NCI-H345 (cell line): ENCODE measurements around the gene DNAH6.
A peak's percentile ranks its signal among the peaks of the same experiment; 100 is the strongest.

Source experiments
- DNase-seq: peaks from one replicate; lab custom pipeline; 2025; lab: John Stamatoyannopoulos, UW

DNAH6 gene

DNA sequence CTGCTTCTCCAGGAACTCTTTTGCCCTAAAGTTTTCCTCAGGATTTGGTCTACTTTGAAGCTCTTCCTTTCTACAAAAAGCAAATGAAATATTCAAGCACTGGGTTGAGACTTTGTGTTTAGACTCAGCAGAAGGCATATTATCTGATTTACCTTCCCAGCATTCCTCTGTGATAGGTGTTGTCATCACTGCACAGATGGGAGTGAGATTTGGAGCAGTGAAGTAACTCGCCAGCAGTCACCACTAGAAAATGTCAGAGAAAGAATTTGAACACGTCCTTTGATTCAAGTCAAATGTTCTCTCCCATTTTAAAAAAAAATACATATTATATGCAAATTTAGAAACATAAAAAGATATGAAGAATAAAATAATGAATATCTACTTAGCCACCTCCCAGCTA is 112.2 kb downstream of the DNAH6 start:
- no peak for DNase-seq

DNA sequence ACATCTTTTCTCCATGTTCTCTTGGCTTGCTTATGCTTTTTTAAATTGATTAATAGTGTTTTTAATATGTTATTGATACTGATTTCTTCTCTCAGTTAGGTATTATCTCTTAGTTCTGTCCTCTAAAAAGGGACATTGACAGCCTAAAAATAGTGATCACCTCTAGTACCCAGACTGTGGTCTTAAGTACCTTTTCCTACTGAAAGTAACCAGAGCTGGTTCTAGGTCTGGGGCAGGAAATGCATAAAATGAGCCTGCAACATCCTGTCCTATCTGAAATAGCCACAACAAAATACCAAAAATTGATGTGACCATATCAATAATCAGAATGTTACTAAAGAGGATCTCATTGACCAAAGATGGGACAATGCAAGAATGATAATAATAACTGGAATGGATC is 113.3 kb downstream of the DNAH6 start:
- no peak for DNase-seq

DNA sequence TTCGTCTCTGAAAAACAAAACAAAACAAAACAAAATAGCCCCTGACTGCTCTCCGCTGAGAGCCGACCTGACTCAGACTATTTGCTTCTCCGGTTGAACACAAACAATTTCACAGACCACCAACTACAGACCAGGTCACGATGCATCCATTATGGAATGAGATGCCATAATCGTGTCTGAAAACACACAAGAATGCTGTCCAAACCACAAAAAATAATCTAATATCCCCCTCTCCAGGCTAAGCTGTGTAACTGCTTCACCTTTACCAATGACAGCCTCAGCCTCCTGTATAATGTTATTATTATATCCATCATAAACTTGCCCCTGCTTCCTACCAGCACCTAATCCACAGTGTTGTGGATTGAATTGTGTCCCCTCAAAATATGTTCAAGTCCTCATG is 114.7 kb downstream of the DNAH6 start:
- DNase-seq = peak; percentile 7

DNA sequence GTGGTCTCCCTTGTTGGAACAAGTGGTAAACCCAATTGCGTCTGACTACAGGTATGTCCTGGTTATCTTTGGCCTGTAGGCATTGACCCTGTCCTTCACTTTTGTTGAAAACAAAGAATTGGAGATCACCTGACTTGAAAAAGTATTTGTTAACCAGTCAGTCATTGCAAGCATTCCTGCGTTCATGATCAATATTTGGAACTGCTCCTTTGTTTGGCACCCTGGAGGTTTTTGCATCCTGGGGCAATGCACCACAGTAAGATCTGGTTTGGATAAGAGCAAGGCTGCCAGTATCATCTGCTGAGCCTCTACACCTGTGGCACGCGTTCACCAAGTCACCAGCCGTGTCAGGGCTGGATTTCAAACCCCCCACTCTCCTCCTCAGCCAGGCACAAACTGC is 115.7 kb downstream of the DNAH6 start:
- no peak for DNase-seq

DNA sequence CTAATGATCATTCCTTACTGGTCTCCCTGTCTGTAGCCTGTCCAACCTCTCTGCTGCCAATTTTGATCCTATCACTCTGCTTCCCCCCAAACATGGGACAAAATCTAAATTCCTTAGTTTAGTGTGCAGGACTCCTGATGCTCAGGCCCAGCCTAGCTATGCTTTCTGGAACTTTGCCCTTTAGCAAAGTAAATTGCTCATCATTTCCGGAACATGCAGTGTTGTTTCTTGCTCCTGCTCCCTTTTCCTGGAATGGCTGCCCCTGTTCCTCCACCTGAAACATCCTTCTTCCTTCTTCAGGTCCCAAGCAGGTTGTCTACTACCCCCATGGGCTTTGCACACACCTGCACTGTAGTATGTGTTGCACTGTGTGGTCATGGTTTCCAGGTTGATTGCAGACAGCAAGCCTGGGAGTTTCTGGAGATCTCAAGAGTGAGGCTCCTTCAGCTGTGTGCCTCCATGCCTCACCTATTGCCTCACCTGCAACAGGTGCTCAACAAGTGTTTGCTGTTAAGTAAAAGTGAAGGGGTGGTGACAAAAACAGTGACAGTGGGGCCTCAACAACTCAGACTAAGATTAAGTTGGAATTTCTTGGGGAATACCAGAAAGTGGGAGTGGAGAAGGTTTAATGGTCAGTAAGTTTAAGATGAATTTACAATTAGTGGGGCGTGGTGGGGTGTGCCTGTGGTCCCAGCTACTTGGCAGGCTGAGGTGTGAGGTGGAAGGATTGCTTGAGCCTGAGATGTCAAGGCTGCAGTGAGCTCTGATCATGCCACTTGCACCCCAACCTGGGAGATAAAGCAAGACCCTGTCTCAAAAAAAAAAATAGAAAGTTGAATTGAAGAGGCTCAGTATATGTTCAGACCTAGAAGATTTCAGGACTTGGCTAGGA is 120.0 kb downstream of the DNAH6 start:
- no peak for DNase-seq

DNA sequence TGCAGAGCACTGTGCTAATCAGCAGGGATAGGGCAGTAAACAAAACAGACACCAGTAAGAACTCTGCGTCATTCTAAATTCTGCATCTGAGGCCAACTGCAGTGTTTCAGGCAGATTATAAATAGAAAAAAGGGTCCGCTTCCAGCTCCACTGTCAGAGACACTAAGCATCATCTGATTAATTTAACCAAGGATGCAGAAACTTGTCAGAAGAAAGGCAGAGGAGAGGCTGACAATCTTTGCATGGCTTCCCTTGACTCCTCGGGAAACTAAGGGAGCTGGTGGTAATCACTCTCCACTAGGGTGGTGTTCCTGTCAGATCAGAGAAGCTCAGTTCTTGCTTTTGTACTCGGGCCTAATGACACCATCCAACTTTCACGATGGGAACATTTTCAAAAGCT is 123.5 kb downstream of the DNAH6 start:
- DNase-seq = no peak

DNA sequence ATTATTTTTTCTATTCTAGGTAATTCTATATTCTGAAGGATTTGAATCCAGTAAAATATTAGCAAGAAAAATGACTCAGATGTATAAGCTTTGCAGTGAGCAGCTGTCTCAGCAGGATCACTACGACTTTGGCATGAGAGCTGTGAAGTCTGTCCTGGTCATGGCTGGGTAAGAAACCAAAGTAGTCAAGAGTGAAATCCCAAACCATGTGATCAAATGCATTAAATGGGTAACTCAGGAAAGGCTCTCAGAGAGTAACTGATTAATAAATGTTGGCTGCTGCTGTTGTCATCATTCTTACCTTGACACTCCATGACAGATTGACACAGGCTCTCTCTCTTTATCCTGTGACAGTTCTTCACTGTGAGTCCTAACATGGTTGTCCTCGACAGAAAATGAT is 124.1 kb downstream of the DNAH6 start:
- no peak for DNase-seq

DNA sequence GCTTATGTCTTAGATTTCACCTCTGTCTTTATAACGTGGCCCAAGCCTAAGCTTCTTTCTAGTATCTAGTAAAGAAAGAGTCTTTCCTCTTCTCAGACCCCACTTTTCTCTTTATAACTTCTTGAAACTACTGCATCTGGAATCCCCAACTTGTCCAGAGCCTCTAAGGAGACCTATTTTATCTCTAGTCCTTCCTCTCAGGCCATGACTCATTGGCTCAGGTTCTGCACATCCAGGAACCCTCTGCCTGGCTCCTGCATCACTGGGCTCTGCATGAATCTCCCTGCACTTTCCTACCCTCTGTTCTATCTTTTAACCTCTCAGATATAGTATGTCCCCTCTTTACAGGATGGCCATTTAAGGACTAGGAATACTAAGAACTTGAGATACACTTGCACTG is 124.7 kb downstream of the DNAH6 start:
- DNase-seq = no peak

DNA sequence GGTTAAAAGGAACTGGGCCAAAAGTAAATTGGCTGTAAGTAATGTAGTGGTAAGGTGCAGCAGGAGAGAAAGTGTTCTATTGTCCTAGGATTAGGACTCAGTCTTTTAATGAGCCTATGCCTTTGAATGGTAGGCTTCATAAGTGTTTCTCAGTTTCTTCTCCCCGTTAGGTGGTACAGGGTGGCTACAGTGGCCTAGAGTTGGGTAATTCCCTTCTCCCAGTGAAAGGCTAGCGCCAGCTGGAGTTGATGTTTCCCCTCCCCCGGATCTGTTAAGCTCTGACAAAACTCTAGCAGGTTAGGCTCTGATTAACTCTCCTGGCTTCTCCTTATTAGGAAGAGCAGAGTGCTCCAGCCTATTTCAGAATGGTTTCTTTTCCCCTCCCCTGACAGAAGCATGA is 127.7 kb downstream of the DNAH6 start:
- DNase-seq = no peak

DNA sequence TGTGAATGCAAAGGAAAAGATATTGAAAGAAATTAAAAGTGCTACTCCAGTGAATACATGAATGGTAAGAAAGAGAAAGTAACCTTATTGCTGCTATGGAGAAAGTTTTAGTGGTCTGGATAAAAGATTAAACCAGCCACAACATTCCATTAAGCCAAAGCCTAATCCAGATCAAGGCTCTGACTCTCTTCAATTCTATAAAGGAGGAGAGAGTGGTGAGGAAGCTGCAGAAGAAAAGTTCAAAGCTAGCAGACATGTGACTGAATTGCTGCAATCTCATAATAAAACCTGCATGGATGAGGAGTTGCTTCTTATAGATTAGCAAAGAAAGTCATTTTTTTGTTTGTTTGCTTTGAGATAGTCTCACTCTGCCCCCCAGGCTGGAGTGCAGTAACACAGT is 130.2 kb downstream of the DNAH6 start:
- no peak for DNase-seq

DNA sequence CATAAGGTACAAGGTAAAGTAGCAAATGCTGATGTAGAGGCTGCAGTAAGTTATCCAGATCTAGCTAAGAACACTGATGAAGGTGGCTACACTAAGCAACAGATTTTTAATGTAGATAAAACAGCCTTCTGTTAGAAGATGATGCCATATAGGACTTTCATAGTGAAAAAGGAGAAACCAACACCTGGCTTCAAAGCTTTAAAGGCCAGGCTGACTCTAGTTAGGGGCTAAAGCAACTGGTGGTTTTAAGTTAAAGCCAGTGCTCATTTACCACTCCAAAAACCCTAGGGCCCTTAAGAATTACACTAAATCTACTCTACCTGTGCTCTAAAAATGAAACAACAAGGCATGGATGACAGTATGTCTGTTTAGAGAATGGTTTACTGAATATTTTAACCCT is 131.0 kb downstream of the DNAH6 start:
- no peak for DNase-seq

DNA sequence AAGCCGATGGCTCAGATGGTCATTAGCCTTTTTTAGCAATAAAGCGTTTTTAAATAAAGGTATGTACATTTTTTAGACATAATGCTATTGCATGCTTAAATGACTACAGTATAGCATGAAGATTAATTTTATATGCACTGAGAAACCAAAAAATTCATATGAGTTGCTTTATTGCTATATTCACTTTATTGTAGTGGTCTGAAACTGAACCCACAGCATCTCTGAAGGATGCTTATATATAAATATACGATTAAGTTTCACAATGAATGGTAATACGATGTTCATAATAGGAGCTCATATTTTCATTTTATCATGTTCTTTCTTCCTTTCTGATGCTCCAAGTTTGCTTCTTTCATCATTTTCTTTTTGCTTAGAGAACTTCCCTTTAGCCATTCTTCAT is 132.8 kb downstream of the DNAH6 start:
- no peak for DNase-seq

DNA sequence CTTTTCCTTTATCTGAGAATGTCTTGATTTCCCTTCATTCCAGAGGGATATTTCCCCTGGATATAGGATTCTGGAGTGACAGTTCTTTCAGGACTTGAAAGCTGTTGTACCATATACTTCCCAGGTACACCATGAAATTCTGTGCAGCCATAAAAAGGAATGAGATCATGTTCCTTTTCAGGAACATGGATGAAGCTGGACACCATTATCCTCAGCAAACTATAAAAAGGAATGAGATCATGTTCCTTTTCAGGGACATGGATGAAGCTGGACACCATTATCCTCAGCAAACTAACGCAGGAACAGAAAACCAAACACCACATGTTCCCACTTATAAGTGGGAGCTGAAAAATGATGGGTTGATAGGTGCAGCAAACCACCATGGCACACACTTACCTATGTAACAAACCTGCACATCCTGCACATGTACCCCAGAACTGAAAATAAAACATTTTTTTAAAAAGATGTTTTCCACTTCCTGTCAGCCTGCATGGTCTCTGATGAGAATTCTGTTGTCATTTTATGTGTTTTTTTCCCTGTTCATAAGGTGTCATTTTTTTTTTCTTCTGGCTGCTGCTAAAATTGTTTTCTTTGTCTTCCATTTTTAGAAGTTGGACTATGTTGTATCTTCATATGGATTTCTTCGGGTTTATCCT is 133.3 kb downstream of the DNAH6 start:
- no peak for DNase-seq

DNA sequence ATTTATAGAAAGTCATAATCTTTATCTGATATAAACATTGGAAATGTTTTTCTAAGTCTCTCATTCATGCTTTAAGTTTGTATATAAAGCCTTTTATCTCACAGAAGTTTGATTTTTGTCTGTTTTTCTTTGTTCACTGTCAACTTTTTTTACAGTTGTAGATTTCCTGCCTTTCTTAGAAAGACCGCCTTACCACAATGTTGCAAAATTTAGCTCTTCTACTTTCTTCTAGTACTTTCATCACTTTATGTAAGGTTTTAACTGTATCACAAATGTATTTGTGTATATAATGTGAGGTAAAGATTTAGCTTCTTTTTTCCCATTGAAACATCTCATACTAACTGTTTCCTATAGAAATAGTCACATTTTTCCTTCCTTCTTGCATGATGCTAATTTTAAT is 136.1 kb downstream of the DNAH6 start:
- DNase-seq = no peak

DNA sequence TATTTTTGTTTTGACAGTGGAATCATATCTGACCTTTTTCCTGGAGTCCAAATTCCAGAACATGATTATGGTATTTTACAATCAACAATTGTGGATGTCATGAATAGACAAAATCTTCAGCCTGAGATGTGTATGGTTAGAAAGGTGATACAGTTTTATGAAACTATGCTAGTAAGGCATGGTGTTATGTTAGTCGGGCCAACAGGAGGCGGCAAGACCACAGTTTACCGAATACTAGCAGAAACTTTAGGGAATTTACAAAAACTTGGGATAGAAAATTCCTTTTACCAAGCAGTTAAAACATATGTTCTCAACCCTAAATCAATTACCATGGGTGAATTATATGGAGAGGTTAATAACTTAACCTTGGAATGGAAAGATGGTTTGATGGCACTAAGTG is 137.0 kb downstream of the DNAH6 start:
- no peak for DNase-seq

DNA sequence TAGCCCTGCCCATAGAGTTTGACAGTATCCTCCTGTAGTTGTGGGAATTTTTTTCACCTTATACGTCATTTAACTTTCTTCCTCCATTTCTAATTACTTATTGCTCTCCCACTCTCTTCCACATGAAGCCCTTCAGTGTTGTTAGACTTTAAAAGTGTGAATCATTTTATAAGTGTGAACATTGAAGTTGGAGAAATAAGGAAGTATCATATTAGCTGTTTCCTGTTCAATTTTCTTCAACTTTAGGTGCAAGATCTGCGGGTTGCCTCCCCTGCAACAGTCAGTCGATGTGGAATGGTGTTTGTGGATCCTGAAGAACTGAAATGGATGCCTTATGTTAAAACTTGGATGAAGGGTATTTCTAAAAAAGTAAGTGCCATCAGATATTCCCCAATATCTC is 138.1 kb downstream of the DNAH6 start:
- no peak for DNase-seq

DNA sequence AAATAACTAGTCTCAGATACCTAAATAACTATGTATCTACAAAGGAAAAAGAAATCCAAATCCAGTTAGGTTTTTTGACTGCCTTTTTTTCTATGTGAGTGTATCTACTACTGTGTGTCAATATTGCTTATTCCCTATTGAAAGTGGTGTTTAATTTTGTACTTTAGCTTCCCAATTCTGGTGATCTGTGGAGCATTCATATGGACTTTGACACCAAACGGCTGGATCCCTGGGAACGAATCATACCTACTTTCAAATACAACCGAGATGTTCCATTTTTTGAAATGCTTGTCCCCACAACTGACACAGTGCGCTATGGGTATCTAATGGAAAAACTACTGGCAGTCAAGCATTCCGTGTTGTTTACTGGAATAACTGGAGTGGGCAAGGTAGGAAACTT is 152.8 kb downstream of the DNAH6 start:
- DNase-seq = no peak

DNA sequence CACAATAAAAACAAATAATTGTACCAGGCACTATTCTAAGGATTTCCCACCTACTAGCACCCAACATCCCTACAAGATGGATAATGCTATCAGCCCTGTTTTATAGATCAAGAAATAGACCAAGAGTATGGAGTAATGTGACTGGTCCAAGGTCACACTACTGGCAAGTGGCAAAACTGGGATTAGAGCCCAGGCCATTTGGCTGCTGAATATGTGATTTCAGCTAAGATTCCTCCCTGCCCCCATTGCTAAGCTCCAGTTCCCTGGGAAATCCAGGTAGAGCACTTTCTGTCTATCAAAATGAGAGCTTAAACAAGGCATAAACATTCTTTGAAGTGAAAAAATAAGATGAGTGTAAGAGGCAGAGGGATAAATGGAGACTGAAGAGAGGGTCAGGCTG is 157.8 kb downstream of the DNAH6 start:
- no peak for DNase-seq

DNA sequence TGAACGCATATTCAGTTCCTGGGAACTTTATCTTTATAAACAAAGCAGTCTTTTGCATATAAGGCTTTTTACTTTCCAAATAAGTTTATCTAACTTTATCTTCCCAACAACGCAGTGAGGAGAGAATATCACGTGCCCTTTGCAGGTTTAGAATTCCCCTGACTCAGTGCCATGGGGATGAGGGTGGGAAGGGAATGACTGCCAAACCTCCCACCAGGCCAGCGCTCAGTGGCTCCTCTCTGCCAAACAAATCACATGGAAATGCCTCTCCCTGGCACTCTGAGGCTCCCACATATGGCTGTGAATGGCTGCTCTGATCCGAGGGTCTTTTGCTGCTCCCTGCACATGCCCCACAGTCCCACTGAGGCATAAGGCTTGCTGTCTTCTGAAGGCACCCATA is 158.3 kb downstream of the DNAH6 start:
- no peak for DNase-seq

DNA sequence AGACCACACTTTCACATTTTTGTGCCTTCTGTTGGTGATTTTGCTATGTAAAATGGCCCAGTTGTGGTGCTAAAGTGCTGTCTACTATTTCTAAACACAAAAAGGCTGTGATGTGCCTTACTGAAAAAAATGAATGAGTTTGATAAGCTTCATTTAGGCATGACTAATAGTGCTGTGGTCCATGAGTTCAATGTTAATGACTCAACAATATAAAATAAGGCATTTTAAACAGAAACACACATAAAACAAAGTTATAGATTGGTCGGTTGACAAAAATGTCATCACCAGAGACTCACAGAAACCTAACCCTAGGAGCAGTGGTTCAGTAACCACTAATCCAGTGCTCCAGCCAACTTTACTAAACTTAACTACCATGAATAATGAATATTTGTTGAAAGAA is 160.0 kb downstream of the DNAH6 start:
- DNase-seq = no peak

DNA sequence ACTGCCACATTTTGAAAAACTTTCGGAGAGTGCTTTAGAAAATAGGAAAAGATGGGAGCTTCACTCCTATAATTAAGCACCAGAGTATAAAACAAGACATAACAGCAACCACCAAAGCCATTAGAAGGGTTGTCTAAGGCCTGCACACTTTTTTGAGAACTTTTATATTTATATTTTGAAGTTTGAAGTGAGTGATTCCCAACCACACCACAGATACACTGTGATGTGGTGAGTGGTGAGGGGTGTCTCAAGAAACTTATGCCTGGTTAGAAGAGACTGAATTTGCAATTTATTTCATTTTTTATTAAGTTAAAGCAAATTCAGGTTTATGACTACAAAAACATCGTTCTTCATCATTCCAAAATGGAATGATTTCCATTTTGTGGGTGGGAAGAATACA is 161.9 kb downstream of the DNAH6 start:
- DNase-seq = no peak

DNA sequence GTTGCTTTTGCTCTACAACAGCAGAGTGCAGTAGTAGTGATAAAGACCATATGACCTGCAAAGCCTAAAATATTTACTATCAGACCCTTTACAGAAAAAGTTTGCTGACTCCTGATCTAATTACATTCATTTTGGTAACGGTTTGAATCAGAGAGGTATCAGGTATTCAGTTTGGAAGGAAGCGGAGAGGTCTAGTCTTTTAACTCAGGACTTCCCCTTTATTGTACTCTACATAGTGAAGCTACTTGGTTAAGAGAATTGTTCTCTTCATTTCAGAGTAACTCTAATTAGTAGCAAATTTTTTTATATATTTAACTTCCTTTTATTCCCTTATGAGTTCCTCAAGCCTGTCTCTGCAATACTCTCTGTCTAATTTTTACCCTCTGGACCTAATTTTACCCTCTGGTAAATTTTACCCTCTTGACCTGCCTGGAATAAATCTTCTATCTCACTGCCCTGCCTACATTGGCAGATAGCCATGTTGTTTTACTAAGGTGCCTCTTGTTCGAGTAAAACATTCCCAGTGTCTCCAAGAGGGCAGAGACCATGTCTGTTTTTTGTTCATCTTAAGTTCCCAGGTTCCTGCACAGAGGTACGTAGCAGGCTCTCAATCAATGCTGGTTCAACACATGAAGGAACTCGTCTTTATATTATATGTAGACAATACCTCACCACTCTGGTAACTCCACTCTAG is 170.6 kb downstream of the DNAH6 start:
- no peak for DNase-seq

DNA sequence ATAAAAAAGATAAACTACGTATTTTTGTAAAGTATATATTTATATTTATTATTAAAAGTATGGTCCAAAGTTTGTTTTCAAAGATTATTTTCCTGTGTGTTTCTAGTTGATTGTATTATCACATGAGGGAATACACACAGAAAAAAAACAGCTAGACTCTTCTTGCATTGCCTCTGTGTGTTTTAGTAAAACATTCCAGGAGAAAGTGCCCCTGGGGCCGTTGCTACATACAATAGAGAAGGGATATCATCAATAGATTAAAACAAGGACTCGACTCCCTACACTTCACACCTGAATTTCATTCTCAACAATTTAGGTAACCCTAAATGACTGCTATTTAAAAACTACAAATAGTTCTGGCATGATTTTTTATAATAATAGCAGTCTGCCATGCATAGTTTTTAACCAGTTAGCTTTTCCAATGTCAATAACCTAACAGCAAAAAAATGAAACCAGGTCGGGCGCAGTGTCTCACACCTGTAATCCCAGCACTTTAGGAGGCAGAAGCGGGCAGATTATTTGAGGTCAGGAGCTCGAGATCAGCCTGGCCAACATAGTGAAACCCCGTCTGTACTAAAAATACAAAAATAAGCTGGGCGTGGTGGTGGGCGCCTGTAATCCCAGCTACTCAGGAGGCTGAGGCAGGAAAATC is 171.3 kb downstream of the DNAH6 start:
- DNase-seq = no peak
